Measurements from ENCODE around the gene TOMM40. TPM values are rescaled to one million over a fixed set of nuclear protein-coding genes. Genes with fewer than 3 reads are reported as not detected.

Gene TOMM40
- total and polyA plus RNA-seq, 2 of the 13 experiments (the other 11 are each of a cell fraction or from before 2014, with no cell fraction given) = 72.0 to 110 TPM

GRCh38 chr19:44924243-44924725 lies 33.2 kb downstream of the TOMM40 start (continued):
- TF ChIP-seq ZGPAT (CRISPR knock-in tag; IDR thresholded peaks at IDR 0.05) (peak; percentile 96), ZSCAN12 (CRISPR knock-in tag; IDR thresholded peaks at IDR 0.05) (peak; percentile 26; the same call in 1 of the 2 replicates), ZNF383 (CRISPR knock-in tag; IDR thresholded peaks at IDR 0.05; ENCODE audit: borderline replicate concordance) (no peak), HNF1B (CRISPR knock-in tag; IDR thresholded peaks at IDR 0.05) (peak; percentile 58), ETV6 (CRISPR knock-in tag; conservative IDR thresholded peaks at IDR 0.05) (peak; percentile 58), SP5 (CRISPR knock-in tag; IDR thresholded peaks at IDR 0.05; ENCODE audit: borderline replicate concordance, low read depth) (peak; percentile 89), ZNF10 (CRISPR knock-in tag; IDR thresholded peaks at IDR 0.05; ENCODE audit: borderline replicate concordance, low read depth) (no peak), THAP9 (CRISPR knock-in tag; IDR thresholded peaks at IDR 0.05; ENCODE audit: borderline replicate concordance) (peak; percentile 58; the same call in 1 of the 2 replicates), ZSCAN21 (CRISPR knock-in tag; IDR thresholded peaks at IDR 0.05; ENCODE audit: borderline replicate concordance) (peak; percentile 86; the same call in 1 of the 2 replicates), PHF21A (CRISPR knock-in tag; IDR thresholded peaks at IDR 0.05) (peak; percentile 95), SYNCRIP (IDR thresholded peaks at IDR 0.05; ENCODE audit: insufficient read depth, low read depth, low read length) (no peak), GATAD1 (CRISPR knock-in tag; IDR thresholded peaks at IDR 0.05) (peak; percentile 73), ZNF766 (CRISPR knock-in tag; IDR thresholded peaks at IDR 0.05; ENCODE audit: borderline replicate concordance) (peak; percentile 43; the same call in 1 of the 2 replicates), ZNF713 (CRISPR knock-in tag; IDR thresholded peaks at IDR 0.05) (no peak), ZSCAN31 (CRISPR knock-in tag; IDR thresholded peaks at IDR 0.05; ENCODE audit: low read depth) (peak; percentile 62; the same call in 1 of the 2 replicates), HDAC2 (CRISPR knock-in tag; IDR thresholded peaks at IDR 0.05) (peak; percentile 99), TFE3 (CRISPR knock-in tag; IDR thresholded peaks at IDR 0.05) (peak; percentile 96), THYN1 (CRISPR knock-in tag; IDR thresholded peaks at IDR 0.05; ENCODE audit: borderline replicate concordance, low read depth) (no peak), SALL1 (CRISPR knock-in tag; IDR thresholded peaks at IDR 0.05) (peak; percentile 99)
- TF ChIP-seq, protein P1, sequence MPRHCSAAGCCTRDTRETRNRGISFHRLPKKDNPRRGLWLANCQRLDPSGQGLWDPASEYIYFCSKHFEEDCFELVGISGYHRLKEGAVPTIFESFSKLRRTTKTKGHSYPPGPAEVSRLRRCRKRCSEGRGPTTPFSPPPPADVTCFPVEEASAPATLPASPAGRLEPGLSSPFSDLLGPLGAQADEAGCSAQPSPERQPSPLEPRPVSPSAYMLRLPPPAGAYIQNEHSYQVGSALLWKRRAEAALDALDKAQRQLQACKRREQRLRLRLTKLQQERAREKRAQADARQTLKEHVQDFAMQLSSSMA (CRISPR knock-in tag; IDR thresholded peaks at IDR 0.05) = peak; percentile 42; the same call in 1 of the 2 replicates
- TF ChIP-seq, protein P2, sequence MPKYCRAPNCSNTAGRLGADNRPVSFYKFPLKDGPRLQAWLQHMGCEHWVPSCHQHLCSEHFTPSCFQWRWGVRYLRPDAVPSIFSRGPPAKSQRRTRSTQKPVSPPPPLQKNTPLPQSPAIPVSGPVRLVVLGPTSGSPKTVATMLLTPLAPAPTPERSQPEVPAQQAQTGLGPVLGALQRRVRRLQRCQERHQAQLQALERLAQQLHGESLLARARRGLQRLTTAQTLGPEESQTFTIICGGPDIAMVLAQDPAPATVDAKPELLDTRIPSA (CRISPR knock-in tag; IDR thresholded peaks at IDR 0.05; ENCODE audit: borderline replicate concordance) = no peak

Measured in HepG2 (cell line).